Glomerular visceral epithelial cell (primary cell): ENCODE results near the gene METTL5.
A peak's percentile ranks its signal among the peaks of the same experiment; 100 is the strongest.
"Not testable (repeated sequence)": the region's sequence is repeated elsewhere in the genome, so short reads cannot be mapped to it uniquely, and the experiment has no call there.

Experiments
- DNase-seq: peaks from one replicate; pipeline ENCODE4 v3.0.0-alpha.2; 2016; ENCODE audit errors: extremely low spot score

The METTL5 gene

GRCh38 chr2:169828141-169828811, 3.6 kb upstream of the METTL5 start:
- DNase-seq: peak; percentile 44

GRCh38 chr2:169827272-169828140, 2.8 kb upstream of the METTL5 start, which contains the start of gene UBR3:
UBR3 (plus strand) TSS chr2:169827454; CDS start chr2:169827508, 54 bp downstream.
- DNase-seq: peak; percentile 95

- DNase-seq: no peak
Measured at GRCh38 chr2:169823996-169824372, 721 bp downstream of the METTL5 start.

GRCh38 chr2:169822785-169823392, 1.8 kb downstream of the METTL5 start:
- DNase-seq: no peak

GRCh38 chr2:169822036-169822435, 2.7 kb downstream of the METTL5 start:
- no peak for DNase-seq

- peak; percentile 45 for DNase-seq
Measured at GRCh38 chr2:169820101-169820500, 4.6 kb downstream of the METTL5 start.

GRCh38 chr2:169819106-169819505, 5.6 kb downstream of the METTL5 start:
- DNase-seq: no peak

- DNase-seq: no peak
Measured at GRCh38 chr2:169818241-169818640, 6.5 kb downstream of the METTL5 start.

GRCh38 chr2:169817369-169817768, 7.3 kb downstream of the METTL5 start:
- DNase-seq: not testable (repeated sequence)

- not testable (repeated sequence) for DNase-seq
Measured at GRCh38 chr2:169816961-169817360, 7.7 kb downstream of the METTL5 start.

- peak; percentile 85 for DNase-seq
Measured at GRCh38 chr2:169815849-169816248, 8.9 kb downstream of the METTL5 start.

GRCh38 chr2:169808221-169808620, 16.5 kb downstream of the METTL5 start:
- no peak for DNase-seq

GRCh38 chr2:169806586-169806985, 18.1 kb downstream of the METTL5 start:
- no peak for DNase-seq

- no peak for DNase-seq
Measured at GRCh38 chr2:169803480-169803879, 21.2 kb downstream of the METTL5 start.

- peak; percentile 98 for DNase-seq
Measured at GRCh38 chr2:169798718-169799592, 25.8 kb downstream of the METTL5 start, which contains the start of gene SSB. SSB (plus strand) TSS chr2:169798871; CDS start chr2:169800961, 2,090 bp downstream.

- no peak for DNase-seq
Measured at GRCh38 chr2:169798397-169798717, 26.3 kb downstream of the METTL5 start.

- DNase-seq: no peak
Measured at GRCh38 chr2:169797601-169798000, 27.1 kb downstream of the METTL5 start.

- DNase-seq: no peak
Measured at GRCh38 chr2:169796441-169796840, 28.3 kb downstream of the METTL5 start.

GRCh38 chr2:169795181-169795580, 29.5 kb downstream of the METTL5 start:
- DNase-seq: no peak

- no peak for DNase-seq
Measured at GRCh38 chr2:169790581-169790980, 34.1 kb downstream of the METTL5 start.

GRCh38 chr2:169782513-169782912, 42.2 kb downstream of the METTL5 start:
- DNase-seq: no peak
